Loucy (cell line): ENCODE measurements around the gene AKR1B15.

Experiments used
- H2AFZ ChIP-seq: fragments of 200-600 bp; sonication (generic); 2 replicates; pipeline ENCODE4 v1.6.0; 2016; ENCODE audit warnings: antibody characterized with exemption, mild to moderate bottlenecking, low read length, moderate library complexity
- H3F3A ChIP-seq: fragments of 200-600 bp; 2 replicates; pipeline ENCODE4 v1.6.0; 2016; ENCODE audit warnings: antibody characterized with exemption, low read depth, mild to moderate bottlenecking
- H3K27me3 ChIP-seq: fragments of 200-600 bp; sonication (generic); 2 replicates; pipeline ENCODE4 v1.6.1; 2014; ENCODE audit warnings: low read length, mild to moderate bottlenecking; ENCODE audit not compliant: insufficient read depth, poor library complexity, severe bottlenecking
- H3K36me3 ChIP-seq: fragments of 200-600 bp; sonication (generic); 2 replicates; pipeline ENCODE4 v1.6.1; 2016; ENCODE audit warnings: low read length; ENCODE audit not compliant: insufficient read depth
- H3K4me1 ChIP-seq: fragments of 200-600 bp; sonication (generic); 2 replicates; pipeline ENCODE4 v1.5.1; 2014; ENCODE audit warnings: low read length, mild to moderate bottlenecking; ENCODE audit not compliant: insufficient read depth, poor library complexity, severe bottlenecking
- H3K4me2 ChIP-seq: fragments of 200-600 bp; sonication (generic); 2 replicates; pipeline ENCODE4 v1.6.0; 2014; ENCODE audit warnings: antibody characterized with exemption, low read length, low read depth, mild to moderate bottlenecking; ENCODE audit not compliant: poor library complexity, severe bottlenecking
- H3K4me3 ChIP-seq: fragments of 200-600 bp; sonication (generic); 2 replicates; pipeline ENCODE4 v1.5.1; 2014; ENCODE audit warnings: low read length, mild to moderate bottlenecking, mixed read lengths; ENCODE audit not compliant: poor library complexity, severe bottlenecking
- H3K79me2 ChIP-seq: fragments of 200-600 bp; sonication (generic); 2 replicates; pipeline ENCODE4 v1.6.1; 2014; ENCODE audit warnings: low read length; ENCODE audit not compliant: insufficient read depth
- H3K9ac ChIP-seq: fragments of 200-600 bp; sonication (generic); 2 replicates; pipeline ENCODE4 v1.6.0; 2014; ENCODE audit warnings: mild to moderate bottlenecking, low read depth, low read length, moderate library complexity; ENCODE audit not compliant: poor library complexity, severe bottlenecking
- H3K9me2 ChIP-seq: fragments of 200-600 bp; sonication (generic); replicated peaks from 2 replicates; pipeline ENCODE4 v1.6.1; 2016; ENCODE audit warnings: low read depth, low read length, mixed read lengths
- H3K9me3 ChIP-seq: fragments of 200-600 bp; sonication (generic); 2 replicates; pipeline ENCODE4 v1.6.1; 2014; ENCODE audit warnings: mild to moderate bottlenecking, antibody characterized with exemption, low read length, low read depth; ENCODE audit not compliant: insufficient read depth
- H4K20me1 ChIP-seq: fragments of 200-600 bp; sonication (generic); 2 replicates; pipeline ENCODE4 v1.6.0; 2014; ENCODE audit warnings: antibody characterized with exemption, low read length, mild to moderate bottlenecking; ENCODE audit not compliant: insufficient read depth, poor library complexity, severe bottlenecking
- EZH2phosphoT487 ChIP-seq: fragments of 200-600 bp; IDR thresholded peaks from 2 replicates; pipeline ENCODE4 v1.6.1; 2018; ENCODE audit warnings: antibody characterized with exemption, mild to moderate bottlenecking, moderate library complexity, borderline replicate concordance
- TF ChIP-seq, protein P1 (sequence below): fragments of 200-600 bp; sonication (generic); conservative IDR thresholded peaks from 2 replicates; pipeline ENCODE4 v1.5.1; 2014; ENCODE audit warnings: mild to moderate bottlenecking, antibody characterized with exemption, low read length

The AKR1B15 gene

DNA sequence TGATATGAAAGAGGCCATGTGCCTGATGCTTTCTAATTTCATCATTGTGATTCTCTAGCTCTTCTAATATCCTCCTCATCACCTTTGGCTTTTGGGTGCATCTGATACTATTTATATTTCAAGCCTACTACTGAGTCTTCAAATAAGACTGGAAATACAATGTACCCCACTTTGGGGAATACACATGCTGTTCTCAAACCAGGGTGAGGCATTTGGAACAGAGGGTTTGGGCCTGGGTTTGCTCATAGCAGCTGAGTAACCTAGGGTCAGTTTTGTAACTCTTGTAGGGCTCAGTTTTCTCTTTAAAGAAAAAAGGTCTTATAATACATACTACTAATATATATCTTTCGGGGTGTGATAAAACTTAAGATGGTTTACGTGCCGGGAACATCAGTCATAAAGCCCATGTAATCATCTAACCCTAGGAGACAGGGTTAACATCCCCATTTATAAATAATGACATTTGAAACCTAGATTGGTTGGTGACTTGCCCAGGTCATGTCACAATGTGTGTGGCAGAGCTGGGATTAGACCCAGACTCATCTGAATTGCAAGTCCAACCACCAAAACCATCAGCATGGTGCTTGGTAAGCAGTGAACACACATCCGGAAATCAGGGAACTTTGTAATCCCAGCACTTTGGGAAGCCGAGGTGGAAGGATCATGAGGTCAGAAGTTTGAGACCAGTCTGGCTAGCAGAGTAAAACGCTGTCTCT, 23.0 kb downstream of the AKR1B15 start:
- Histone ChIP-seq H3K79me2 (no peaks in the 10 kb centered on the region), H3K9me2 (no peaks in the 10 kb centered on the region), H3K27me3 (no peaks in the 10 kb centered on the region)

DNA sequence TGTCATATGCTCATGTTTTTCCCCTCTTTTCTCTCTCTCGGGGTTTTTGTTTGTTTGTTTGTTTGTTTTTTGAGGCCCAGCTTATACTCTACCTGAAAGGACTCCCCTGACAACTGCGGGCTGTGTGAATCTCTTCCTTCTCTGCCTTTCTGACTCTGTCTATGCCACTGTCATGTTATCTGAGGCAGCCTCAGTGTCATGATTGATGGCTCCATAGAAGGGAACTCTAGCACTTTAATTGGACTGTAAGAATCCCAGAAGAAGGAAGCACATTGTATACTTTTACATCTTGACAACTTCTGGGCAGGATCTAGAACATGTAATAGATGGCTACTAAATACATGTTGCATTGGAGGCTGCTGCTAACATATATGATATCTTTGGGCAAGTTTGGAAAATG, 25.4 kb downstream of the AKR1B15 start:
- no peak overlapping the region for H3K9ac ChIP-seq
- no peaks in the 10 kb centered on the region for H3F3A ChIP-seq
- H4K20me1 ChIP-seq, result no peaks in the 10 kb centered on the region
- TF ChIP-seq EZH2phosphoT487, result no peak
- TF ChIP-seq, protein P1, sequence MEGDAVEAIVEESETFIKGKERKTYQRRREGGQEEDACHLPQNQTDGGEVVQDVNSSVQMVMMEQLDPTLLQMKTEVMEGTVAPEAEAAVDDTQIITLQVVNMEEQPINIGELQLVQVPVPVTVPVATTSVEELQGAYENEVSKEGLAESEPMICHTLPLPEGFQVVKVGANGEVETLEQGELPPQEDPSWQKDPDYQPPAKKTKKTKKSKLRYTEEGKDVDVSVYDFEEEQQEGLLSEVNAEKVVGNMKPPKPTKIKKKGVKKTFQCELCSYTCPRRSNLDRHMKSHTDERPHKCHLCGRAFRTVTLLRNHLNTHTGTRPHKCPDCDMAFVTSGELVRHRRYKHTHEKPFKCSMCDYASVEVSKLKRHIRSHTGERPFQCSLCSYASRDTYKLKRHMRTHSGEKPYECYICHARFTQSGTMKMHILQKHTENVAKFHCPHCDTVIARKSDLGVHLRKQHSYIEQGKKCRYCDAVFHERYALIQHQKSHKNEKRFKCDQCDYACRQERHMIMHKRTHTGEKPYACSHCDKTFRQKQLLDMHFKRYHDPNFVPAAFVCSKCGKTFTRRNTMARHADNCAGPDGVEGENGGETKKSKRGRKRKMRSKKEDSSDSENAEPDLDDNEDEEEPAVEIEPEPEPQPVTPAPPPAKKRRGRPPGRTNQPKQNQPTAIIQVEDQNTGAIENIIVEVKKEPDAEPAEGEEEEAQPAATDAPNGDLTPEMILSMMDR, result no peak
- H3K79me2 ChIP-seq, result no peaks in the 10 kb centered on the region
- no peaks in the 10 kb centered on the region for H3K27me3 ChIP-seq
- H3K36me3 ChIP-seq, result no peaks in the 10 kb centered on the region
- H3K9me2 ChIP-seq, result no peaks in the 10 kb centered on the region
- H2AFZ ChIP-seq, result no peak overlapping the region
- no peak overlapping the region for H3K4me2 ChIP-seq
- no peaks in the 10 kb centered on the region for H3K4me1 ChIP-seq
- H3K4me3 ChIP-seq, result no peak overlapping the region
- no peaks in the 10 kb centered on the region for H3K9me3 ChIP-seq

More for the DNA sequence above, 23.0 kb downstream of the AKR1B15 start:
- Histone ChIP-seq H3K36me3 (no peaks in the 10 kb centered on the region), H3K9ac (no peak overlapping the region), H3F3A (no peaks in the 10 kb centered on the region), H3K4me2 (no peak overlapping the region), H3K4me1 (no peaks in the 10 kb centered on the region), H3K4me3 (no peak overlapping the region), H3K9me3 (no peaks in the 10 kb centered on the region), H4K20me1 (no peaks in the 10 kb centered on the region), H2AFZ (no peak overlapping the region)
- TF ChIP-seq, protein P1, result no peak
- TF ChIP-seq EZH2phosphoT487, result no peak

DNA sequence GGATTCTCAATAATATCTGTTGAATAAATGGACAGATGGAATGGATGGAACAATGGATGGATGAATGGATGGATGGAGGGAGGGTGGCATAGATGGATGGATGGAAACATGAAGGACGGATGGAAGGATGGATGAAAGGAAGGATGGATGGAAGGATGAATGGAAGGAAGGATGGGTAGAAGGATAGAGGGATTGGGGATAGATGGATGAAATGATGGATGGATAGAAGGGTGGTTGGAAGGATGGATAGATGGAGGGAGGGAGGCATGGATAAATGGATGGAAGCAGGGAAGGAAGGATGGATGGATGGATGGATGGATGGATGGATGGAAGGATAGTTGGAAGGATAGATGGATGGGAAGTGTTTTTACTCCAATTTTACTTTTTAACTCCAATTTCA, 35.4 kb downstream of the AKR1B15 start:
- Histone ChIP-seq H3K4me3 (no peak overlapping the region), H3K27me3 (no peaks in the 10 kb centered on the region), H2AFZ (no peak overlapping the region), H4K20me1 (no peaks in the 10 kb centered on the region), H3K79me2 (no peaks in the 10 kb centered on the region), H3K4me1 (no peaks in the 10 kb centered on the region), H3K4me2 (no peak overlapping the region), H3K9ac (no peak overlapping the region), H3K9me2 (no peaks in the 10 kb centered on the region), H3F3A (no peaks in the 10 kb centered on the region), H3K9me3 (no peaks in the 10 kb centered on the region), H3K36me3 (no peaks in the 10 kb centered on the region)
- no peak for TF ChIP-seq EZH2phosphoT487
- TF ChIP-seq, protein P1, result no peak
